ENCODE results near the gene DIPK2A. TPM values are rescaled to one million over a fixed set of nuclear protein-coding genes. Genes with fewer than 3 reads are reported as not detected.

The DIPK2A gene, protein sequence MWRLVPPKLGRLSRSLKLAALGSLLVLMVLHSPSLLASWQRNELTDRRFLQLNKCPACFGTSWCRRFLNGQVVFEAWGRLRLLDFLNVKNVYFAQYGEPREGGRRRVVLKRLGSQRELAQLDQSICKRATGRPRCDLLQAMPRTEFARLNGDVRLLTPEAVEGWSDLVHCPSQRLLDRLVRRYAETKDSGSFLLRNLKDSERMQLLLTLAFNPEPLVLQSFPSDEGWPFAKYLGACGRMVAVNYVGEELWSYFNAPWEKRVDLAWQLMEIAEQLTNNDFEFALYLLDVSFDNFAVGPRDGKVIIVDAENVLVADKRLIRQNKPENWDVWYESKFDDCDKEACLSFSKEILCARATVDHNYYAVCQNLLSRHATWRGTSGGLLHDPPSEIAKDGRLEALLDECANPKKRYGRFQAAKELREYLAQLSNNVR
- polyA plus RNA-seq, result 1 to 10 TPM; 8.5 to 8.7 TPM

DNA sequence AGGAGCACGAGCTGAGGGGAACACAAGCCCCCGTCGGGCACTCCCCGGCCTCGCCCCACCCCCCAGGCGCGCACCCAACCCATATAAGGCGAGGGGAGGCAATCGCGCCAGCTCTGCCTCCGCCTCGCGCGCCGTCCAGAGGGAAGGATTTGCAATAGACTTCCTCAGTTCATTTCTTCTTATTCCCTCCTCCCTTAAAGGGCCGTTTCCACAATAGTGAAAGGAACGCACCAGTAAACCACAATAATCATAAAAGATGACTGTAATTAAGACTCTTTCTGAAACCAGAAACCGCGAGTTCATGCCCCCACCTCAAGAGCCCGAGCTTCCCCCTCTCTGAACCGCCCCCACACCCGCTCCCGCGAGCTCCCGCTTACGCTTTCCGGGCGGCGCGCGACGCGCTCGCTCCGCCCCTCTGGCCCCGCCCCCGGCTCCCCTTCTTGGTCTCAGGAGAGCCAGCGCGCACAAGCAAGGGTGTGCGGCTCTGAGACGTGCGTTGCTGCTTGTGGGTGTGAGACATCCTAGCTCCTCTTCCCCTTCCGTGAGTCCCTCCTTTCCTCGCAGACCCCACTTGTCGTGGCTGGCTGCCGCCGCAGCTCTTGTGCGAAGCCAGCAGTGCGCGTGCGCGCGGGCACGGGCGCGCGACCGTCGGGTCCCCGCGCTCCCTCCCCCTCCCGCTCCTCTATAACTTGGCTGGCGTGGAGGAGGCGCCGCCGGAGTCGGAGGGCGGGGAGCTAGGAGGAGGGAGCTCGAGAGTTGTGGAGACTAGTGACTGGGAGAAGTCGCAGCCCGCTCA is at the start of gene DIPK2A:
Gene DIPK2A, plus strand, starts transcription at position 465 of the 796 bp plus-strand sequence. CDS start 510 bp downstream, outside the sequence.
- WGBS, 2 donors, result 0 to 1% methylated on average over 62 to 71 of the region's 71 CpGs

DNA sequence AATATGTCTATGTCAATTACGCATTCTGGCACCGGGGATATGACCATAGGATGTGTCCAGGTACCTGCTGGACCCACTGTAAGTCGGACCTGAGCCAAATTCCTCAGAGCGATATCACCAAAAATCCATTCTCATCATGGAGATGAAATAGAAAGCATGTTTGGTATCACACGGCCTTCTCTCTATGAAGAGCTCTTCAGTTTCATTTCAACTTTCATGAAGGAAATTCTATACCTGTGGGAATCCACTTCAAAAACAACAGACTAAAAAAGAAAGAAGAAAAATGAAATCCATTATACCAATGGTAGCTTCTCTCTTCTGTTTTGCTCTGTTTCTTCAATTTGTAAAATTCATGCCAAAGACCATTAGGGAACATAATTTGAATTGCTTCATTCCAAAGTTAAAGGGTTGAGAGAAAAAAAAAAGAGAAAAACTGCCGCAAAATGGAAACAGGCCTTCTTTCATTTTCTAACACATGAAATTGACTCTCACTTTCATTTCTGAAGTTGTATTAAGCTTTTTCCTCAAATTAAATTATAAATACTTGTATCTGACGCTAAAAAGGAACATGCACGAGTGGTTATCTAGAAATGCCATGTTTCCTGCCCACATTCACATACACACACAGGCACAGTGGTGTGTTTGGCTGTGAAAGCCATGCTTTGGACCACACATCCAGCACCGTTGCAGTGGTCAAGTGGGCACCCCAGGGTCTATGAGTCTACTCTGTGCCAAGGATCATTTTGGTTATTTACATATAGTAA is 46.9 kb upstream of the DIPK2A start:
- WGBS, 2 donors, result 85 to 87% methylated on average over 9 of the region's 9 CpGs
- Histone ChIP-seq H3K27ac (ENCODE audit: low read depth in 2 of 2, low read length in 1 of 2) (no peak overlapping the region), H3K9me3 (ENCODE audit: control insufficient read depth in 2 of 2, insufficient read depth in 1 of 2, low read depth in 1 of 2, low read length in 1 of 2) (no peaks in the 10 kb centered on the region), H3K36me3 (ENCODE audit: control insufficient read depth in 2 of 2, insufficient read depth in 2 of 2, low read length in 1 of 2) (no peaks in the 10 kb centered on the region), H3K27me3 (ENCODE audit: control insufficient read depth in 1 of 2, insufficient read depth in 2 of 2, low read length in 2 of 2) (no peaks in the 10 kb centered on the region), H3K4me1 (ENCODE audit: control insufficient read depth in 2 of 2, insufficient read depth in 2 of 2, low read length in 1 of 2) (no peaks in the 10 kb centered on the region), H3K4me3 (ENCODE audit: low read depth in 1 of 2, low read length in 2 of 2) (no peak overlapping the region)

More for the DNA sequence above, at the start of gene DIPK2A:
- H3K36me3 ChIP-seq (ENCODE audit: control insufficient read depth in 2 of 2, insufficient read depth in 2 of 2, low read length in 1 of 2), result peaks cover 0 to 2% of the 10 kb centered on the region in 2 donors
- H3K4me3 ChIP-seq (ENCODE audit: low read depth in 1 of 2, low read length in 2 of 2), result peak within 1 kb of the TSS; percentile 93 to 99
- H3K27me3 ChIP-seq (ENCODE audit: control insufficient read depth in 1 of 2, insufficient read depth in 2 of 2, low read length in 2 of 2), result no peaks in the 10 kb centered on the region
- no peaks in the 10 kb centered on the region for H3K9me3 ChIP-seq (ENCODE audit: control insufficient read depth in 2 of 2, insufficient read depth in 1 of 2, low read depth in 1 of 2, low read length in 1 of 2)
- H3K4me1 ChIP-seq (ENCODE audit: control insufficient read depth in 2 of 2, insufficient read depth in 2 of 2, low read length in 1 of 2), result no peaks in the 10 kb centered on the region
- H3K27ac ChIP-seq (ENCODE audit: low read depth in 2 of 2, low read length in 1 of 2), result peak within 1 kb of the TSS; percentile 99 to 100

DNA sequence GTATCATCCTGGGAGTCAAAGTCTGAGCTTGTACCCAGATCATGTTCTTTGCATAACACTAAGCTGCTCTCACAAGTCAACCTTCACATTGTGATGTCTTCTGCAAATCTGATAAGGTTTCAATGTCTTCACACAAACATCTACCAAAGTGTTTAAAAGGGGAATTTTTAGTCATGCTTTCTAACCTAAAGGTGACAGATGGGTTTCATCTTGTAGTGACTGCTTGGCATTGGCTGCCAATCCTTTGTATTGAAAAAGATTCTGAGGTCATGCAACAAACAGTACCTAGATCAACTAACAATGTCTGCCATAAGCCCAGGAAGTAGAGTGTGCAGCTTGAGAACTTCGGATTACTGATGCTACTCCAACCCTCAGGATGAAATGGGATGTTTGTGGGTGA is 43.6 kb upstream of the DIPK2A start:
- 73 to 81% methylated on average over 1 of the region's 1 CpG for WGBS, 2 donors
- no peak overlapping the region for H3K27ac ChIP-seq (ENCODE audit: low read depth in 2 of 2, low read length in 1 of 2)
- H3K9me3 ChIP-seq (ENCODE audit: control insufficient read depth in 2 of 2, insufficient read depth in 1 of 2, low read depth in 1 of 2, low read length in 1 of 2), result no peaks in the 10 kb centered on the region
- no peak overlapping the region for H3K4me3 ChIP-seq (ENCODE audit: low read depth in 1 of 2, low read length in 2 of 2)
- no peaks in the 10 kb centered on the region for H3K27me3 ChIP-seq (ENCODE audit: control insufficient read depth in 1 of 2, insufficient read depth in 2 of 2, low read length in 2 of 2)
- no peaks in the 10 kb centered on the region for H3K36me3 ChIP-seq (ENCODE audit: control insufficient read depth in 2 of 2, insufficient read depth in 2 of 2, low read length in 1 of 2)
- no peaks in the 10 kb centered on the region for H3K4me1 ChIP-seq (ENCODE audit: control insufficient read depth in 2 of 2, insufficient read depth in 2 of 2, low read length in 1 of 2)

DNA sequence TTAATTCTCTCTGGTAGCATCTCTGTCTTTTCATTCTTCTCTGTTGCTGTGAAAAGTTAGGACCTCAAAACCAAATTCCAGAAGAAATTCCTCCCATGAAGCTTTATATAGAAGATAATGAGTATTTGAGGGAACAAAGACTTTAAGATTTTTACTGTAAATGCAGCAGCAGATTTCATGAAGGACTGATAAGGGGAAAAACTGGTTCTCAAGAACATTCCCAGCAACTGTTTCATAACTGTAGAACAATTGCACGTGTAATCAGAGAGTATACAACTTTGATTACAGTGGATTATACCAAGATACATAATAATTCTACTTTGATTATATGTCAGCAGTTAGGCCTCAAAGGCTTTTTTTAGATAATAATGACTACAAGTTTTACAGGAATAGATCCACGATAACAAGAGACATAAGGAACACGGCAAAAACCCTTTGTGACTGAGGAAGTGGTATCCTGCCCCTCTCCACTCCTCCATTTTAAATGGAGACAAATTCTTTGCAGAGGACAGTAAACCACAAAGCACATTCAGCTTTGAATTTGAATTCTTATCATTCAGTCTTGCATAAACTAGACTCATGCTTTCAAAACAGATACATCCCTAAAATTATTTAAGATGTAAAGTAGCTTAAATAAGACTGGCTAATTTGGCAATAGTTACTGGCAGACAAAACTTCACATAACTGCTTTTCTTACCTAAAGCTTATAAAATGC is 42.9 kb upstream of the DIPK2A start:
- Histone ChIP-seq H3K27ac (ENCODE audit: low read depth in 2 of 2, low read length in 1 of 2) (no peak overlapping the region), H3K4me1 (ENCODE audit: control insufficient read depth in 2 of 2, insufficient read depth in 2 of 2, low read length in 1 of 2) (no peaks in the 10 kb centered on the region), H3K36me3 (ENCODE audit: control insufficient read depth in 2 of 2, insufficient read depth in 2 of 2, low read length in 1 of 2) (no peaks in the 10 kb centered on the region), H3K4me3 (ENCODE audit: low read depth in 1 of 2, low read length in 2 of 2) (no peak overlapping the region), H3K9me3 (ENCODE audit: control insufficient read depth in 2 of 2, insufficient read depth in 1 of 2, low read depth in 1 of 2, low read length in 1 of 2) (no peaks in the 10 kb centered on the region), H3K27me3 (ENCODE audit: control insufficient read depth in 1 of 2, insufficient read depth in 2 of 2, low read length in 2 of 2) (no peaks in the 10 kb centered on the region)
- 67 to 72% methylated on average over 3 of the region's 3 CpGs for WGBS, 2 donors

DNA sequence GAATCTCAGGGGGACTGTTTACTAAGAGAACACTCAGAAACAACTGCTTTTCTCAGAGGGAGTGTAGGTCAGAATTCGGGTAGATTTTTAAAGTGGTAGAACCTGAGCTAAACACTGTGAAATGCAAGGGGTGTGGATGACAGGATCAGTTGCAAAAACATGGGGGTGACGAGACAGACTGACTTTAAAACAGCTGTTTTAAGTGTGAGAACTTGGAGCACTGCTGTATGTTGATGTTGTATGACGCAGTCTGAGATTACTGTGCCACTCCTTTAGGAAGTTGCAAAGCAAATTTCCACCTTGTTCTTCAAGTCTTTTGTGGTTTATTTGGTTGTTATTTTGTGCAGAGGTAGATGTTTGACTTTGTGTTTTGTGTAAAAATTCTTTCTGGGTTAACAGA is 36.8 kb upstream of the DIPK2A start:
- Histone ChIP-seq H3K36me3 (ENCODE audit: control insufficient read depth in 2 of 2, insufficient read depth in 2 of 2, low read length in 1 of 2) (no peaks in the 10 kb centered on the region), H3K4me3 (ENCODE audit: low read depth in 1 of 2, low read length in 2 of 2) (no peak overlapping the region), H3K27me3 (ENCODE audit: control insufficient read depth in 1 of 2, insufficient read depth in 2 of 2, low read length in 2 of 2) (no peaks in the 10 kb centered on the region), H3K4me1 (ENCODE audit: control insufficient read depth in 2 of 2, insufficient read depth in 2 of 2, low read length in 1 of 2) (no peaks in the 10 kb centered on the region), H3K9me3 (ENCODE audit: control insufficient read depth in 2 of 2, insufficient read depth in 1 of 2, low read depth in 1 of 2, low read length in 1 of 2) (no peaks in the 10 kb centered on the region), H3K27ac (ENCODE audit: low read depth in 2 of 2, low read length in 1 of 2) (peak overlapping the region in 1 of 2 donors; percentile 12)
- 36 to 71% methylated on average over 3 of the region's 3 CpGs for WGBS, 2 donors

DNA sequence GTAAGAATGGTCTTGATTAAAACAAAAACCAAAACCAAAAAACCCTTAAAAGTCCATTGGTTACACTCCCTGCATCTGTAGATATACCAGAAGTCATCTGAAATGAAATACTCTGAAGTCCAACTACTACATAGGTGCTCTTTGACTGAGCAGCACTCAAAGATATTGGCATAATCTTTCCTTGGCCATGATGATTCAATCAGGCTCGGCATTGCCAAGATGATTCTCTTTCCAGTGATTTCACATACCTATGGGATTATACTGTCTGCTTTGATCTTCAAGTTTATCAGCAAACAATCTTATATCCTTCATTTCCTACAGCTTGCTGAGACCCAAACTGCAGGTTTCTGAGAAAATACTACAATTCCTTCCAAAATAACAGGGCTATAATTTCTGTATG is 35.9 kb upstream of the DIPK2A start:
- 44 to 47% methylated on average over 1 of the region's 1 CpG for WGBS, 2 donors
- Histone ChIP-seq H3K4me1 (ENCODE audit: control insufficient read depth in 2 of 2, insufficient read depth in 2 of 2, low read length in 1 of 2) (no peaks in the 10 kb centered on the region), H3K36me3 (ENCODE audit: control insufficient read depth in 2 of 2, insufficient read depth in 2 of 2, low read length in 1 of 2) (no peaks in the 10 kb centered on the region), H3K9me3 (ENCODE audit: control insufficient read depth in 2 of 2, insufficient read depth in 1 of 2, low read depth in 1 of 2, low read length in 1 of 2) (no peaks in the 10 kb centered on the region), H3K27me3 (ENCODE audit: control insufficient read depth in 1 of 2, insufficient read depth in 2 of 2, low read length in 2 of 2) (no peaks in the 10 kb centered on the region), H3K4me3 (ENCODE audit: low read depth in 1 of 2, low read length in 2 of 2) (no peak overlapping the region), H3K27ac (ENCODE audit: low read depth in 2 of 2, low read length in 1 of 2) (no peak overlapping the region)

DNA sequence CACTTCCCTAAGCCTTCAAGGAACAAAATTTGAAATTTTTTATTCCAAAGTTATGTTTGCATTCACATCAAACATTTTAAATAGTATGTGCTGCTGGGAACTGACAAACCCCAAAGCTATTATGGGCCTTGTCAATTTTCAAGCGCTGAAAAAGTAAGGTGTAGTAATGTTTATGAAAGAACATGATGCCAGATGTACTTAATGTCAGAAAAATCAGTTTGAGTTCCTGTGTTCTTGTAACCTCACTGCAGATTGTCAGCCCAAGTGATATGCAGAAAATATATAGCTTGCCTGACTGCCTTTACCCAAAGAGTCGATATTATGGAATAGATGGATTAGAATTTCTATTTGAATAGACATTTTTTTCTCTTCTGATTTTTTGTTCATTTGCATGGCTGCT is 20.8 kb upstream of the DIPK2A start:
- no peaks in the 10 kb centered on the region for H3K36me3 ChIP-seq (ENCODE audit: control insufficient read depth in 2 of 2, insufficient read depth in 2 of 2, low read length in 1 of 2)
- no peak overlapping the region for H3K4me3 ChIP-seq (ENCODE audit: low read depth in 1 of 2, low read length in 2 of 2)
- H3K4me1 ChIP-seq (ENCODE audit: control insufficient read depth in 2 of 2, insufficient read depth in 2 of 2, low read length in 1 of 2), result no peaks in the 10 kb centered on the region
- no peaks in the 10 kb centered on the region for H3K27me3 ChIP-seq (ENCODE audit: control insufficient read depth in 1 of 2, insufficient read depth in 2 of 2, low read length in 2 of 2)
- H3K27ac ChIP-seq (ENCODE audit: low read depth in 2 of 2, low read length in 1 of 2), result no peak overlapping the region
- WGBS, 2 donors, result 83 to 84% methylated on average over 2 of the region's 2 CpGs
- H3K9me3 ChIP-seq (ENCODE audit: control insufficient read depth in 2 of 2, insufficient read depth in 1 of 2, low read depth in 1 of 2, low read length in 1 of 2), result no peaks in the 10 kb centered on the region

DNA sequence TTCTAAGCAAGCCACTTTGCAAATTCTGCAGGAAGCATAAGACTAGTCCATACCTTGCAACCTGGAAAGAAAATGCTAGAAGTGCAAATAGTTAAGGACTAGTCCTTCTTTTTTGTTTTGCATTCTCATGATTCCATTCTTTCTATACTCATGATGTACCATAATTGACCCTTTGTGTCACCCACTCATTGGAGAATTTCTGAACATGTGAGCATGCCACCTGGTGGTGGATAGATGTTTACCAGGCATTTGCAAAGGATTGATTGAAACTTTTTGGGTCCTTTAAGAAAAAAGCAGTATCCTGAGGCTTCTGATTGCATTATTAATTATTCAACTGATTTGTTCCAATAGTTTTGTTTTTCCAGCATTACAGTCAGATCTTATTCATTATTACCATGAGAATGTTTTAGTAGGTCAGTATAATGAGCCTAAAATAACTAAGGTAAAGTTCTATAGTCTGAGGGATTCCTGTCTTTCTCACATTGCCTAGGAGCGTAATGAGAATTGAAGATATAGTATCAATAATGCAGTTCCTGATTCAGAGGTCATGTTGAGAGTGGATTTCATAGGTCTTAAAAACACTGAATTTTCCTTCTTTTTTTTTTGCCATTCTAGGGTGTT is 20.2 kb upstream of the DIPK2A start:
- Histone ChIP-seq H3K4me3 (ENCODE audit: low read depth in 1 of 2, low read length in 2 of 2) (no peak overlapping the region), H3K27ac (ENCODE audit: low read depth in 2 of 2, low read length in 1 of 2) (no peak overlapping the region), H3K36me3 (ENCODE audit: control insufficient read depth in 2 of 2, insufficient read depth in 2 of 2, low read length in 1 of 2) (no peaks in the 10 kb centered on the region), H3K9me3 (ENCODE audit: control insufficient read depth in 2 of 2, insufficient read depth in 1 of 2, low read depth in 1 of 2, low read length in 1 of 2) (no peaks in the 10 kb centered on the region), H3K27me3 (ENCODE audit: control insufficient read depth in 1 of 2, insufficient read depth in 2 of 2, low read length in 2 of 2) (no peaks in the 10 kb centered on the region), H3K4me1 (ENCODE audit: control insufficient read depth in 2 of 2, insufficient read depth in 2 of 2, low read length in 1 of 2) (no peaks in the 10 kb centered on the region)
- WGBS, 2 donors, result 91 to 99% methylated on average over 1 of the region's 1 CpG
